ENCODE measurements around the gene EHBP1.
A peak's percentile ranks its signal among the peaks of the same experiment; 100 is the strongest.
"Not testable (repeated sequence)": the region's sequence is repeated elsewhere in the genome, so short reads cannot be mapped to it uniquely, and the experiment has no call there.

Gene EHBP1

DNA sequence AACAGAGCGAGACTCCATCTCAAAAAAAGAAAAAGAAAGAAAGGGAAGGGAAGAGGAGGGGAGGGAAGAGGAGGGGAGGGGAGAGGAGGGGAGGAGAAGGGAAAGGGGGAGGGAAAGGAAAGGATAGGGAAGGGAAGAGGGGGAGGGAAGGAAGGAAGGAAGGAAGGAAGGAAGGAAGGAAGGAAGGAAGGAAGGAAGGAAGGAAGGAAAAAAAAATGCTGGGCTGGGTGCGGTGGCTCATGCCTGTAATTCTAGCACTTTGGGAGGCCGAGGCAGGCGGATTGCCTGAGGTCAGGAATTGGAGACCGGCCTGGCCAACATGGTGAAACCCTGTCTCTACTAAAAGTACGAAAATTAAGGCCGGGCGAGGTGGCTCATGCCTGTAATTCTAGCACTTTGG lies 314.2 kb downstream of the EHBP1 start:
- not testable (repeated sequence) for DNase-seq (ENCODE audit: low read depth)

DNA sequence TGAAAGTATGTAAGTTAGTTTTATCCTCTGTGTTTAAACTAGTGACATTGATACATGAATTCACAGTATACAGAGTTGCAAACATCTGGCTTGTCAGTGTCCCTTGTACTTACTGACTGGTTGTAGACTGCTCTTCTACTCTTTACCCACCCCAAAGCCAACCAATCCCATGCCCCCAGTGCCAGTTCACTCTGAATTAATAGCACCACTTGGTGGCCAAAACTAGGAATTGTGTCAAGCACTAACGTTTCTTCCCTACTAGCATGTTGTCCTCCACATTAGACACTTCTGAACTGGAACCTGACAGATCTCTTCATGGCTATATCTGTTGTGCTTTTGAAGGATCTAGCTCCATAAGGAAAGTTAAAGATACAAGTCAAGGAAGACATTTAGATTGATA lies 317.9 kb downstream of the EHBP1 start:
- no peak for DNase-seq (ENCODE audit: low read depth)

- DNase-seq (ENCODE audit: low read depth) = no peak
Measured at GRCh38 chr2:63027220-63027619, 321.7 kb downstream of the EHBP1 start.

DNA sequence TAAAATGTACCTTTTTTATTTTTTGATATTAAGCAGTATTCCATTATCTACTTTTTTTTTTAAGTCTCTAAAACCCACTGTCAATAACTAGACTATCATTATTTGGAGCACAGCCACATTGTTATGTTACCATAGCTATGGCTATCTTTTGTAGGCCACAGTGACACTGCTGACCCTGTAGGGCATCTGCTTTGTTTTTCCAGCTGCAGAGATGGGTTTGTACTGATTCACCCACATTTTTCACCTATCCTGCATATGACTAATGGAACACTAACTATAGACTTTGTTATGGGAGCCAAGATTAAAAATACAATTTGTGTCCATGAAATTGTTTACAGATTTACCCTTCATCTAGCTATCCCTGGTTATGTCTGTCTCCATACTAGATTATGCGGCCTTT lies 323.5 kb downstream of the EHBP1 start:
- DNase-seq (ENCODE audit: low read depth) = no peak

DNA sequence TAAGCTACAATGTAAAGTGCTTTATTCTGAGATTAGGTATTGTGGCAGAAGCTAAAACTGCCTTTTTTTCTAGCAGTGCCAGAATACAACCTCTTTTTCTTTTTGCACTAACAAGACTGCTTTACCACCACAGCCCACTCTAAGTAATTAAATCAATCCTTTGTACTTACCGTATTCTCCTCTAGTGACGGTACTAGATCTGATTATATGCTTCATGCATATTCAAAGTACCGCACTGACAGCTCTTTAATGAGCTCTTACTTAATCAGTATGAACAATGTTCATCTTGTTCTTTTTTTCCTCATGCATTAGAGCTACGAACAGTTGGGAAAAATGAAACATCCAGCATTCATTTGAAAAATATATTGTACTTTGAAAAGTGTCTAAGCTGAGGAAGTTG lies 329.0 kb downstream of the EHBP1 start:
- no peak for DNase-seq (ENCODE audit: low read depth)

DNA sequence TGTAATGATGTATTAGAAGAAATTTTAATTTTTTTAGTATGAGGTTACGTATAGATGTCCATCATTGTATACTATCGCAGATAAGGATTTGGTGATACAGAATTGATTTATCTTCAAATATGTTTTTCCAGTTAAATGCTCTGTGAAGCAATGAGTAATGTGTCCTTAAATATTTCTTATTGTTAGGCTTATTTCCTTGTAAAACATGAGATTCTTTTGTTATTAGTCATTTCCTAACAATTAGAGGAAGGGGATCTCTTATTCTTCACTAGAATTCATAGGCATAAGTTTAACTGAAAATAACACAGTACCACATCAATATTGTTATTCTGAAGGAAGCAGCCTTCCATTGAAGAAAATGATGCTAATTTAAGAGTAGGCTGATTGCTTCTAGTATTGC lies 329.7 kb downstream of the EHBP1 start:
- no peak for DNase-seq (ENCODE audit: low read depth)

DNA sequence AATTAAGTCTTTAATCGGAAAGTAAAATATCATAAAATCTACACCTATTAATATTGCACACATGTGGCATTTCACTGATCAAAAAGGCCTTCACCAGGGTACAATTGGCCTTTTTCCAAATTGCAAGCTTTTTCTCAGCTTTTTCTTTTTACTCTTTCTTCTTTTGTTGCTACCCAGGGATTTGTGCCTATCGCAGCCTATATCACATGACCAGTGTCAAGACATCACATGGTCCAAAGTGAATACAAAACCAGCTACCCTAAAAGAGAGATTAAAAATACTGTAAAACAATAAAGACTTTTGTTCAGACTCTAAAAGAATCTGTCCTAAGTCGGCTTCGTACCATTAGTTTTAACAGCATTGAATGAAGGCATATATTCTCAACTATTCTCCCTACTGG lies 330.1 kb downstream of the EHBP1 start:
- DNase-seq (ENCODE audit: low read depth) = no peak

- no peak for DNase-seq (ENCODE audit: low read depth)
Measured at GRCh38 chr2:63038034-63038433, 332.5 kb downstream of the EHBP1 start.

GRCh38 chr2:63040586-63040985 lies 335.1 kb downstream of the EHBP1 start:
- no peak for DNase-seq (ENCODE audit: low read depth)

- DNase-seq (ENCODE audit: low read depth) = no peak
Measured at GRCh38 chr2:63041592-63041991, 336.1 kb downstream of the EHBP1 start.

DNA sequence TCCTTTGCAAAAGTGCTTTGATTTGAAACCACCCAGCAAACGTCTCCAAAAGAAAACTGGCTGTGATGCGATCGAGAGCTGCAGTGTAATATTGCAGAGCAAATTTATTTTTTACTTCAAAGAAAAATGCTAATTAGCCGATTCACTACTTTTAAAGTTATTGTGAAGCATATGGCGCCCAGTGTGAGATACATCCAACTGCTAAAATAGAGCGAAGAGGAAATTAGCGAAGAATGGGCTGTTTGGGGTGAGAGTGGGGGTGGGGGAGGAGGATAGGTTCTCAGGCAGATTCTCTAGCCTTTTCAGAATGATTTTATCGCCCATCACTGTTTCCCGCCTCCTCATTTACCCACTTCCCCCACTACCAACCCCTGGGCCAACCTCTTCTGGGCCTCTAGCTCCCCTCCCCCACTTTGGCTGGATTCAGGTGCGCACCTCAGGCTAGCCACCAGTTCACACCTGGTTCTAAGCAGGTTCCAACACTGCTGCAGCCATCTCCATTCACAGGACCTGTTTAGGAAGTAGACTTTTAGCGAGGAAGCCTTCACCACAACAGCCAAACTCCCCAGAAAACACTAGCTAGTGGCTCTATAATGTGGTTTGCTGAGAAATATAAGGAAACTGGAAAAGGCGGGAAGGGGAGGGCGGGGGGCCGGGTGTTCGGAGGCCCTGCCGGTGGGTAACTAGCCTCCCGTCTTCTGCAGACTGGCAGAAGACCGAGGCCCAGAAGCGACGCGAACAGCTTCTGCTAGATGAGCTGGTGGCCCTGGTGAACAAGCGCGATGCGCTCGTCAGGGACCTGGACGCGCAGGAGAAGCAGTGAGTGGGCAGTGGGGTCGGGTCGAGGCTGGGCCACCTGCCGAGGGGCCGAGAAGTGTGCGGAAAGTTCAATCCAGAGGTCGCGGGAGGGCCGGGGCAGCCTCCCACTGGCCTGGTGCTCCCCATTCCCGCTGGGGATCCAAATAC lies 339.1 kb downstream of the EHBP1 start:
- no peak for DNase-seq (ENCODE audit: low read depth)

- DNase-seq (ENCODE audit: low read depth) = no peak
Measured at GRCh38 chr2:63046552-63046951, 341.0 kb downstream of the EHBP1 start.

- no peak for DNase-seq (ENCODE audit: low read depth)
Measured at GRCh38 chr2:63046961-63047320, 341.4 kb downstream of the EHBP1 start.

- no peak for DNase-seq (ENCODE audit: low read depth)
Measured at GRCh38 chr2:63047321-63048279, 342.1 kb downstream of the EHBP1 start.

DNA sequence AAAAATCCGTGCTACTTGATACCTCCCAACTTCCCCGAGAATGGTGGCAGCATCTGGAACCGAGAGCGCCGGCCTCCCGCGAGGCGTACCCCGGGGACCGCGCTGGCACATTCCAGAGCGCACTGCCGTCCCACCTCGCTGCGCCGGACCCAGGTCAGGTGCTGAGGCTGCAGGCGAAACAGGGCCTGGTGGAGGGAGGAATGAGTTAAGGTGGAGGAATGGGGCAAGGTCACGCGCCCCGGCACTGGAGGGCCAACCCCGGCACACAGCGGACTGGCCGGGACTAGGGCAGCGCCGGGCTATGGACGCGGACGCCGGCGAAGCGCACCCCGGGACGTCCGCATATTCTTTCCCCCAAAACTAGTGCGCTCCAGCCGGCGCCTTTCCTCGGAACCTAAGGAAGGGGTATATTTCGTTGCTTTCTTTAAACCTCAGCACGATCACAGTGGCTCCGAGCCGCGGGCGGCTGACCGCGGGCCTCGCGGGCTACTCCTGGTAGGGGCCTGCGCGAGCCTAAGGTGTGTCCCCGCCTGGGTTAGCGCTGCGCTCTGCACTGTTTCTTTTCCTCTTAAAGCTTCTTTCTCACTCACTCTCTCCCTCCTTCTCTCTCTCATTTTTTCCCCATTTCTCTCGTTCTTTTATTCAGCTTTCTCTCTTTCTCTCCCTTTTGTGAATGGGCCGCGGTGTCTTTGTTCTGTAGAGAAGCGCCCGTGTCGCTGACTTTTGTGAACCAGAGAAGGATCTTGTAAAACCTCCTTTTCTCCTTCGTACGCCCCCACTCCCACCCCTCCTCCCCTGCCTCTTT lies 343.1 kb downstream of the EHBP1 start:
- DNase-seq (ENCODE audit: low read depth) = no peak

- no peak for DNase-seq (ENCODE audit: low read depth)
Measured at GRCh38 chr2:63049211-63049969, 343.9 kb downstream of the EHBP1 start.

DNA sequence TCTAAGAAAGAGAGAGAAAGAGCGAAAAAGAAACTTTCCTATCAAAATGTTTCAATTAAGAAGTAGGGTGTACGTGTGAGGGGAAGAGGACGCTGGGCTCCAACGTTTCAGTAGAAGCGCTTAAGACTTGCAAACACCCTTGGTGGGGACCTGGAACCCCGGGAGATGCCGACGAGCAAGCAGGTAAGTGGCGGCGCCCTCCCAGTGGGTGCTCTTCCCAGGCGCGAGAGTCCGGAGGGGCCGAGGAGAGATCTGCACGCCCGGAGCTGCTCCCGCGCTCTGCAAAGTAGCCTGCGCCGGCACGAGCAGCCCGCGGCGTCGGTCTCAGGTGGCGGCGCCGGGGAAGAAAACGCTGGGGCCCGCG lies 344.4 kb downstream of the EHBP1 start:
- no peak for DNase-seq (ENCODE audit: low read depth)

DNA sequence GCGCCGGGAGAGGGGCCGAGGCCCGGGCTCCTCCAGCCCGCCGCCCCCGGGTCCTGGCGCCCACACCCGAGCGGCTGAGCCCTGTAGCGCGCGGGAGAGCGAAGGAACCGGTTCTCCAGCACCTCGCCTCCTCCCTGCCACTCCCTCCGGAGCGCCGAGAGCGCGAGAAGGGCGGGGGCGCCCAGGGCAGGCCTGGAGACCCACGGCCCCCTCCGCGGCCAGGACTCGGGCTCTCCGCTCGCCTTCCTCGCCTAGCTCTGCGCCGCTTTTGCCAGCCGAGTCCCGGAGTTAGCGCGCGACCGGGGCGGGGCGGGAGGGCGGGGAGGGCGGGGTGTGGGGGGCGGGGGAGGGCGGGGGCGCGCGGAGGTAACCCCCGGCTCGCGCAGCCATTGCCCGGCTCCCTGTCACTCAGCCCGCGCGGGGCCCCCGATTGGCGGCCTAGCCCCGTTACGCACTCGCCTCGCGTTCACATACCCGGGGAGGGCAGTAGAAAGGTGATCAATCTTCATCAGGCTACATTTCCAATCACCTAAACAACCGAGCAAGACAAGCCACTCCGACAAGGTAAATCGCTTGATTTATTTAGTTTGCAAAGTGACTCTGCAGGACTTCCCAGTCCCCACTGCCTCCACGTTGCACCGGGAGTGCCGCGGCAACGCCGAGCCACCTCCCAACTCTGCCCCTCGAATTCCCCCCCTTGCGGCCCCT lies 345.0 kb downstream of the EHBP1 start, which contains the start of gene OTX1:
OTX1 (plus strand) TSS at position 497 of the 708 bp plus-strand sequence. CDS start 2,161 bp downstream, outside the sequence.
- DNase-seq (ENCODE audit: low read depth) = peak; percentile 50

DNA sequence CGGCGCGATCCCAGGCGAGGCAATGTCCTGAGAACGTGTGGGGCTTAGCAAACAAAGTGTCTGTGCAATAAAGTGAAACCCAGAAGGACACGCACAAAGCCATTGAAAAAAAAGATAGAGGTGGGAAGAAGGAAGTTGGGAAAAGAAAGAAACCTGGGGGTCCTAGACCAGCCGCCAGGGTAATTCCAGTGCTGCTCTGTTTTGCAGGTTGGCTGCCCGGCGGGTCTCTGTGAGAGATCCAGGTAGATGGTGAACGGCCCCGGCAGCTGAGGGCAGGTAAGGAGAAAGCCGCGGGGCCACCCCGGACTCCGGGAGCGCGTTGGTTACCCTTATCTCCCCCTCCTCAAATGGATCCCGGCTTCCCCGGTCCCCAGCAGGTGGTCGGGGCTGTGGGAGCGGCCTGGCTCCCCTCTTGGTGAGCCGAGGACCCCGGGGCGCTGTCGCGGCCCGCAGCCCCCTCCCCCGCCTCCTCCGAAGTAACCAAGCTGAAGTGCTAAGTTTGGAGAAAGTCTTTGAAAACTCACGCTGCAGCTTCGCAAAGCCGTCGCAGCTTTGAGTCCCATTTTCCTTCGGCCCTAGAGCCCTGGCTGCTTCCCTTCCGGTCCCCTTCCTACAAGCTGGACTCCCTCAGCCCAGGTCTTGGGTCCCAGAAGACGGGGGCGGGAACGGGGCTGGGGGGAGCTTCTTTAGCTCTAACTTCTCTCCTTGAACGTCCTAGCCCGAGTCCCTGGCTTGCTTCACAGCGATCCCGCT lies 345.7 kb downstream of the EHBP1 start:
- no peak for DNase-seq (ENCODE audit: low read depth)
